SK-N-MC (cell line): ENCODE results near the gene PPP1R3E.

ENCODE experiments used
- EZH2 ChIP-seq: fragments of 200-600 bp; sonication (generic); IDR thresholded peaks from one replicate; pipeline ENCODE4 v1.6.1; 2017; ENCODE audit warnings: antibody characterized with exemption
- POLR2AphosphoS5 ChIP-seq: IDR thresholded peaks from 2 replicates; pipeline ENCODE4 v1.6.1; 2012; ENCODE audit warnings: mild to moderate bottlenecking, low read depth, low read length, borderline replicate concordance

DNA sequence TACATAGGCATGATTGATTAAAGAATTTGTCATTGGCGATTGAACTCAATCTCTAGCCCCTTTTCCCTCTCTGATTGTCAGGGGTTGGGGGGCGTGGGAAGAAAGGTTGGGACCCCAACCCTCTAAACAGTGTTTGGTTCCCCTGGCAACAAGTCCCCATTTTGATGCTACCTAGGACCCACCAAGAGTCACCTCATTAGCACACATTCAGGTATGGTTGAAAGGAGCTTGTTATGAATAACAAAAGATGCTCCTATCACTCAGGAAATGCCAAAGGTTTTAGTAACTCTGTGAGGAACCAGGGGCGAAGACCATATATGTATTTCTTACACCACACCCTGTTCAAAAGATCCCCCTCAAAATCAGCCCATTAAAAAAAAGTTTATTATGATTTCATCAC, 50.7 kb downstream of the PPP1R3E start:
- TF ChIP-seq EZH2 = no peak
- no peak for TF ChIP-seq POLR2AphosphoS5
